Activated T-helper 9 cell treated with anti-CD3 and anti-CD28 coated beads, Interleukin-2, amount 50 U/mL, for 16 hours (primary cell): ENCODE results near the gene NDUFB7.
"Not testable (repeated sequence)": the region's sequence is repeated elsewhere in the genome, so short reads cannot be mapped to it uniquely, and the experiment has no call there.

Source experiments
- DNase-seq: peaks from one replicate; pipeline ENCODE4 v3.0.0-alpha.2; 2020; ENCODE audit warnings: low read depth

NDUFB7 gene

GRCh38 chr19:14570864-14571527 is 870 bp downstream of the NDUFB7 start:
- DNase-seq: no peak

GRCh38 chr19:14567079-14567478 is 4.8 kb downstream of the NDUFB7 start:
- DNase-seq: no peak

- no peak for DNase-seq
These were observed 5.2 kb downstream of the NDUFB7 start for GRCh38 chr19:14566712-14567077.

GRCh38 chr19:14565765-14566711 is 5.8 kb downstream of the NDUFB7 start:
- no peak for DNase-seq

- no peak for DNase-seq
These were observed 6.6 kb downstream of the NDUFB7 start for GRCh38 chr19:14565298-14565679.

GRCh38 chr19:14564652-14565297 is 7.1 kb downstream of the NDUFB7 start:
- DNase-seq: not testable (repeated sequence)

GRCh38 chr19:14563989-14564651 is 7.7 kb downstream of the NDUFB7 start:
- DNase-seq: no peak

- no peak for DNase-seq
These were observed 8.3 kb downstream of the NDUFB7 start for GRCh38 chr19:14563590-14563926.

GRCh38 chr19:14562660-14563589 is 8.9 kb downstream of the NDUFB7 start:
- DNase-seq: no peak

GRCh38 chr19:14561847-14562351 is 10.0 kb downstream of the NDUFB7 start:
- no peak for DNase-seq

- no peak for DNase-seq
These were observed 10.6 kb downstream of the NDUFB7 start for GRCh38 chr19:14561249-14561648.

GRCh38 chr19:14560776-14561108 is 11.1 kb downstream of the NDUFB7 start:
- DNase-seq: no peak

GRCh38 chr19:14559916-14560775 is 11.7 kb downstream of the NDUFB7 start:
- DNase-seq: no peak

GRCh38 chr19:14558370-14559066 is 13.3 kb downstream of the NDUFB7 start:
- no peak for DNase-seq

- DNase-seq: peak; percentile 65
These were observed 15.1 kb downstream of the NDUFB7 start for GRCh38 chr19:14556662-14557188.

- no peak for DNase-seq
These were observed 15.8 kb downstream of the NDUFB7 start for GRCh38 chr19:14555918-14556661.

GRCh38 chr19:14554382-14554812 is 17.5 kb downstream of the NDUFB7 start:
- no peak for DNase-seq

GRCh38 chr19:14553939-14554243 is 18.0 kb downstream of the NDUFB7 start:
- DNase-seq: no peak
